Nephron (organoid): Measurements from ENCODE around the gene STRBP.
"Not testable (repeated sequence)": the region's sequence is repeated elsewhere in the genome, so short reads cannot be mapped to it uniquely, and the experiment has no call there.

Source experiments
- H3K27ac Mint-ChIP-seq, 3 experiments: 2 replicates each; pipeline ENCODE4 v1.8.0; 2020; ENCODE audit warnings: mixed read lengths in 3 of 3, mild to moderate bottlenecking in 2 of 3, moderate library complexity in 1 of 3
- H3K27me3 Mint-ChIP-seq: 2 replicates; pipeline ENCODE4 v1.8.0; 2021; ENCODE audit warnings: low read depth, mild to moderate bottlenecking, moderate library complexity, mixed read lengths
- H3K36me3 Mint-ChIP-seq: 2 replicates; pipeline ENCODE4 v1.8.0; 2020; ENCODE audit warnings: low read depth, mixed read lengths
- H3K4me1 Mint-ChIP-seq: 2 replicates; pipeline ENCODE4 v1.8.0; 2020; ENCODE audit warnings: mixed read lengths
- H3K4me3 Mint-ChIP-seq, 3 experiments: 2 replicates each; pipeline ENCODE4 v1.8.0; 2020; ENCODE audit warnings: mild to moderate bottlenecking in 3 of 3, mixed read lengths in 3 of 3, moderate library complexity in 2 of 3
- H3K9me3 Mint-ChIP-seq: 2 replicates; pipeline ENCODE4 v1.8.0; 2020; ENCODE audit warnings: mixed read lengths
- CTCF ChIP-seq, 3 experiments: fragments of 200-600 bp; sonication (generic); IDR thresholded peaks; one replicate each; pipeline ENCODE4 v1.5.0; 2021; ENCODE audit warnings: antibody characterized with exemption in 3 of 3; ENCODE audit not compliant: unreplicated experiment in 3 of 3

The STRBP gene

GRCh38 chr9:123253204-123253603 lies 15.2 kb downstream of the STRBP start:
- peaks cover 12% of the 10 kb centered on the region for H3K9me3 Mint-ChIP-seq
- no peak for TF ChIP-seq CTCF (IDR thresholded peaks at IDR 0.05; ENCODE audit: unreplicated experiment in 3 of 3)
- no peak overlapping the region for H3K27ac Mint-ChIP-seq
- H3K27me3 Mint-ChIP-seq, result no peaks in the 10 kb centered on the region
- H3K4me3 Mint-ChIP-seq, result no peak overlapping the region
- no peaks in the 10 kb centered on the region for H3K4me1 Mint-ChIP-seq
- H3K36me3 Mint-ChIP-seq, result peaks cover 17% of the 10 kb centered on the region

GRCh38 chr9:123251741-123252140 lies 16.6 kb downstream of the STRBP start:
- peaks cover 12% of the 10 kb centered on the region for H3K9me3 Mint-ChIP-seq
- no peak overlapping the region for H3K4me3 Mint-ChIP-seq
- H3K36me3 Mint-ChIP-seq, result peaks cover 14% of the 10 kb centered on the region
- TF ChIP-seq CTCF (IDR thresholded peaks at IDR 0.05; ENCODE audit: unreplicated experiment in 3 of 3), result no peak
- peaks cover under 1% of the 10 kb centered on the region for H3K4me1 Mint-ChIP-seq
- H3K27me3 Mint-ChIP-seq, result no peaks in the 10 kb centered on the region
- H3K27ac Mint-ChIP-seq, result no peak overlapping the region

GRCh38 chr9:123251324-123251723 lies 17.1 kb downstream of the STRBP start:
- Mint-ChIP-seq H3K27ac (no peak overlapping the region), H3K36me3 (peaks cover 14% of the 10 kb centered on the region), H3K27me3 (no peaks in the 10 kb centered on the region), H3K4me1 (peaks cover 5% of the 10 kb centered on the region), H3K4me3 (no peak overlapping the region), H3K9me3 (peaks cover 12% of the 10 kb centered on the region)
- TF ChIP-seq CTCF (IDR thresholded peaks at IDR 0.05; ENCODE audit: unreplicated experiment in 3 of 3), result no peak

GRCh38 chr9:123250504-123250903 lies 17.9 kb downstream of the STRBP start:
- H3K36me3 Mint-ChIP-seq, result peaks cover 10% of the 10 kb centered on the region
- H3K9me3 Mint-ChIP-seq, result peaks cover 12% of the 10 kb centered on the region
- H3K4me1 Mint-ChIP-seq, result peaks cover 12% of the 10 kb centered on the region
- no peak for TF ChIP-seq CTCF (IDR thresholded peaks at IDR 0.05; ENCODE audit: unreplicated experiment in 3 of 3)
- H3K4me3 Mint-ChIP-seq, result no peak overlapping the region
- no peaks in the 10 kb centered on the region for H3K27me3 Mint-ChIP-seq
- no peak overlapping the region for H3K27ac Mint-ChIP-seq

- Mint-ChIP-seq H3K4me1 (peaks cover 12% of the 10 kb centered on the region), H3K9me3 (peaks cover 12% of the 10 kb centered on the region)
- not testable (repeated sequence) for H3K4me3 Mint-ChIP-seq, H3K36me3 Mint-ChIP-seq, H3K27me3 Mint-ChIP-seq, H3K27ac Mint-ChIP-seq
These were observed 19.2 kb downstream of the STRBP start for GRCh38 chr9:123249162-123249561.

- Mint-ChIP-seq H3K4me1 (peaks cover 12% of the 10 kb centered on the region), H3K27me3 (no peaks in the 10 kb centered on the region), H3K27ac (no peak overlapping the region), H3K4me3 (no peak overlapping the region), H3K36me3 (peaks cover 8% of the 10 kb centered on the region), H3K9me3 (peaks cover 10% of the 10 kb centered on the region)
- no peak for TF ChIP-seq CTCF (IDR thresholded peaks at IDR 0.05; ENCODE audit: unreplicated experiment in 3 of 3)
These were observed 19.8 kb downstream of the STRBP start for GRCh38 chr9:123248630-123249029.
